Liver (tissue), 9 donors: Measurements from ENCODE around the gene TMEM45A. TPM values are rescaled to one million over a fixed set of nuclear protein-coding genes. Genes with fewer than 3 reads are reported as not detected.

Experiments used
- DNase-seq: peaks from one replicate; pipeline ENCODE4 v3.0.0-alpha.2; 2017; ENCODE audit warnings: low spot score
- H3K27ac ChIP-seq, 2 donors: one replicate each; pipeline ENCODE4 v1.7.0; 2013; ENCODE audit warnings: inconsistent platforms in 2 of 2, low read length in 2 of 2, control low read depth in 1 of 2, low read depth in 1 of 2, mild to moderate bottlenecking in 1 of 2
- H3K27me3 ChIP-seq, 4 donors: one replicate each; pipeline versions ENCODE4 v1.6.1 to v1.7.0; 2013; ENCODE audit warnings: low read length in 3 of 4, inconsistent platforms in 1 of 4, mild to moderate bottlenecking in 1 of 4, moderate library complexity in 1 of 4; ENCODE audit not compliant: control insufficient read depth in 4 of 4, insufficient read depth in 4 of 4
- H3K36me3 ChIP-seq, 4 donors: one replicate each; pipeline versions ENCODE4 v1.6.1 to v1.7.0; 2013; ENCODE audit warnings: low read length in 3 of 4, mild to moderate bottlenecking in 3 of 4, low read depth in 1 of 4, moderate library complexity in 1 of 4; ENCODE audit not compliant: control insufficient read depth in 4 of 4, insufficient read depth in 3 of 4
- H3K4me1 ChIP-seq, 4 donors: one replicate each; pipeline versions ENCODE4 v1.6.1 to v1.7.0; 2013; ENCODE audit warnings: low read length in 3 of 4, mild to moderate bottlenecking in 3 of 4, moderate library complexity in 1 of 4; ENCODE audit not compliant: control insufficient read depth in 4 of 4, insufficient read depth in 4 of 4
- H3K4me3 ChIP-seq, 3 donors: one replicate each; pipeline versions ENCODE4 v1.6.1 to v1.7.0; 2013; ENCODE audit warnings: low read length in 3 of 3, control low read depth in 1 of 3, low read depth in 1 of 3, mild to moderate bottlenecking in 1 of 3
- H3K9ac ChIP-seq, 2 donors: one replicate each; pipeline ENCODE4 v1.7.0; 2013; ENCODE audit warnings: low read length in 2 of 2, mild to moderate bottlenecking in 2 of 2, moderate library complexity in 2 of 2, control low read depth in 1 of 2, low read depth in 1 of 2
- H3K9me3 ChIP-seq, 4 donors: one replicate each; pipeline versions ENCODE4 v1.6.1 to v1.7.0; 2013; ENCODE audit warnings: low read length in 3 of 4; ENCODE audit not compliant: control insufficient read depth in 4 of 4
- ATF3 ChIP-seq: IDR thresholded peaks from 2 replicates; pipeline ENCODE4 v1.6.1; 2016; ENCODE audit warnings: antibody characterized with exemption
- CTCF ChIP-seq: fragments of 150-350 bp; IDR thresholded peaks from 2 replicates; pipeline ENCODE4 v1.5.1; 2017; ENCODE audit warnings: improper control_type of control experiment, low read depth, low read length; ENCODE audit not compliant: missing input control
- EGR1 ChIP-seq, 2 donors: IDR thresholded peaks; 2 replicates each; pipeline ENCODE4 v1.6.1; 2016 to 2018; ENCODE audit warnings: antibody characterized with exemption in 2 of 2, low read depth in 2 of 2
- FOXA1 ChIP-seq: IDR thresholded peaks from 2 replicates; pipeline ENCODE4 v1.6.1; 2016; ENCODE audit warnings: antibody characterized with exemption
- FOXA2 ChIP-seq: IDR thresholded peaks from 2 replicates; pipeline ENCODE4 v1.6.1; 2016; ENCODE audit warnings: antibody characterized with exemption
- GABPA ChIP-seq, 2 donors: IDR thresholded peaks in 1 of 2; conservative IDR thresholded peaks in 1 of 2; 2 replicates each; pipeline ENCODE4 v1.6.1; 2016; ENCODE audit warnings: antibody characterized with exemption in 2 of 2, mild to moderate bottlenecking in 1 of 2, moderate library complexity in 1 of 2
- HNF4A ChIP-seq, 2 donors: conservative IDR thresholded peaks; 2 replicates each; pipeline ENCODE4 v1.6.1; 2016; ENCODE audit warnings: antibody characterized with exemption in 2 of 2, mild to moderate bottlenecking in 2 of 2
- HNF4G ChIP-seq: IDR thresholded peaks from 2 replicates; pipeline ENCODE4 v1.6.1; 2016; ENCODE audit warnings: antibody characterized with exemption
- JUND ChIP-seq, 2 donors: IDR thresholded peaks; 2 replicates each; pipeline ENCODE4 v1.6.1; 2016; ENCODE audit warnings: antibody characterized with exemption in 2 of 2
- MAX ChIP-seq: IDR thresholded peaks from 2 replicates; pipeline ENCODE4 v1.6.1; 2016; ENCODE audit warnings: antibody characterized with exemption
- NR2F2 ChIP-seq: IDR thresholded peaks from 2 replicates; pipeline ENCODE4 v1.6.1; 2016; ENCODE audit warnings: antibody characterized with exemption
- RAD21 ChIP-seq, 2 donors: IDR thresholded peaks; 2 replicates each; pipeline ENCODE4 v1.6.1; 2016; ENCODE audit warnings: antibody characterized with exemption in 2 of 2, mild to moderate bottlenecking in 2 of 2
- REST ChIP-seq: IDR thresholded peaks from 2 replicates; pipeline ENCODE4 v1.6.1; 2016; ENCODE audit warnings: antibody characterized with exemption, mild to moderate bottlenecking
- RXRA ChIP-seq, 2 donors: IDR thresholded peaks; 2 replicates each; pipeline ENCODE4 v1.6.1; 2017 to 2018; ENCODE audit warnings: antibody characterized with exemption in 2 of 2, mild to moderate bottlenecking in 1 of 2
- SP1 ChIP-seq: IDR thresholded peaks from 2 replicates; pipeline ENCODE4 v1.6.1; 2018; ENCODE audit warnings: antibody characterized with exemption, mild to moderate bottlenecking
- TAF1 ChIP-seq: conservative IDR thresholded peaks from 2 replicates; pipeline ENCODE4 v1.6.1; 2016; ENCODE audit warnings: antibody characterized with exemption, mild to moderate bottlenecking
- YY1 ChIP-seq: IDR thresholded peaks from 2 replicates; pipeline ENCODE4 v1.6.1; 2016; ENCODE audit warnings: antibody characterized with exemption, mild to moderate bottlenecking
- ZBTB33 ChIP-seq: IDR thresholded peaks from 2 replicates; pipeline ENCODE4 v1.6.1; 2016; ENCODE audit warnings: antibody characterized with exemption
- WGBS: extraction: QIAGEN DNeasy Blood & Tissue Kit; methylation state at CpG from one replicate; pipeline ENCODE4 v1.1.7; 2013; 5-methylcytosine and 5-hydroxymethylcytosine counted together
- polyA plus RNA-seq, 2 donors: library from polyadenylated mRNA; stranded (reverse) in 1 of 2; unstranded in 1 of 2; fragments of 200-250 nt in 1 of 2; fragments of >200 nt in 1 of 2; fragmentation: Nextera tagmentation in 1 of 2; extraction: Ambion mirVana in 1 of 2; gene quantifications; one replicate each; pipeline versions ENCODE4 v1.2.1 to v1.2.3, GENCODE V29; 2013 to 2015
- total RNA-seq, 2 donors: library from RNA; depleted of rRNA; stranded (reverse); fragments of >200 nt; gene quantifications; one replicate each; pipeline ENCODE4 v1.2.3, GENCODE V29; 2014
- donor health status: healthy.
- donor health status: healthy.
- donor health status: healthy.
- donor health status: healthy.
- donor health status: healthy.

TMEM45A gene
- total and polyA plus RNA-seq, 4 donors = 7.1 to 65.8 (median 45.1) TPM

- H3K9ac ChIP-seq = peak overlapping the region; percentile 35 to 81
- 47% methylated on average over 7 of the region's 7 CpGs for WGBS
- H3K27ac ChIP-seq = peak overlapping the region; percentile 87 to 95
- peaks cover 0 to 6% (median 2%) of the 10 kb centered on the region in 4 donors for H3K36me3 ChIP-seq
- no peak overlapping the region for H3K4me3 ChIP-seq
- H3K9me3 ChIP-seq = no peaks in the 10 kb centered on the region
- TF ChIP-seq FOXA1 (no peak), ZBTB33 (no peak), RXRA (IDR thresholded peaks at IDR 0.05) (peak in 1 of 2 donors; percentile 12), HNF4A (conservative IDR thresholded peaks at IDR 0.05) (peak in 1 of 2 donors; percentile 36), HNF4G (peak; percentile 25), YY1 (peak; percentile 55), REST (no peak), RAD21 (IDR thresholded peaks at IDR 0.05) (no peak), SP1 (peak; percentile 26), CTCF (no peak), JUND (IDR thresholded peaks at IDR 0.05) (peak; percentile 47 to 55), MAX (peak; percentile 32), GABPA (IDR thresholded peaks at IDR 0.05 in 1 of 2, conservative IDR thresholded peaks at IDR 0.05 in 1 of 2) (no peak), EGR1 (IDR thresholded peaks at IDR 0.05; ENCODE audit: low read depth in 2 of 2) (peak in 1 of 2 donors; percentile 39), ATF3 (no peak), TAF1 (no peak), FOXA2 (no peak), NR2F2 (no peak)
- no peak for DNase-seq
- H3K4me1 ChIP-seq = peaks cover 2 to 16% (median 7%) of the 10 kb centered on the region in 4 donors
- H3K27me3 ChIP-seq = no peaks in the 10 kb centered on the region
These were observed 69.2 kb downstream of the TMEM45A start for GRCh38 chr3:100561459-100562158.
